Naive thymus-derived CD4-positive, alpha-beta T cell (primary cell): ENCODE results near the gene GDAP2. TPM values are rescaled to one million over a fixed set of nuclear protein-coding genes. Genes with fewer than 3 reads are reported as not detected.
"Not testable (repeated sequence)": the region's sequence is repeated elsewhere in the genome, so short reads cannot be mapped to it uniquely, and the experiment has no call there.

Experiments
- ATAC-seq: fragments of 150-1000 bp; cut with Tn5 transposase; 2 replicates; pipeline ENCODE4 v1.10.0; 2021; ENCODE audit warnings: mild to moderate bottlenecking, moderate library complexity
- CTCF ChIA-PET: fragments of 350-600 bp; sonication (Branson Sonifier 250); formaldehyde crosslinking; loops from one replicate; lab custom pipeline; 2021; ENCODE audit warnings: antibody characterized with exemption; lab: Charles Lee
- POLR2A ChIA-PET: fragments of 350-600 bp; sonication (Branson Sonifier 250); formaldehyde crosslinking; loops from one replicate; lab custom pipeline; 2021; ENCODE audit warnings: antibody characterized with exemption, inconsistent platforms; lab: Charles Lee
- DNase-seq, 9 donors: peaks; one replicate each; pipeline versions ENCODE4 v3.0.0 to v3.0.0-alpha.2; 2020 to 2022; ENCODE audit warnings: mixed read lengths in 1 of 9
- H3K27ac ChIP-seq: one replicate; pipeline ENCODE4 v1.7.0; 2013; ENCODE audit warnings: mild to moderate bottlenecking, low read depth, low read length, moderate library complexity
- H3K27me3 ChIP-seq, 2 donors: one replicate each; pipeline ENCODE4 v1.7.0; 2013; ENCODE audit warnings: low read length in 2 of 2, mild to moderate bottlenecking in 2 of 2, moderate library complexity in 2 of 2; ENCODE audit not compliant: control insufficient read depth in 2 of 2, insufficient read depth in 2 of 2
- H3K36me3 ChIP-seq, 3 experiments: 1 replicate in 2 of 3; 2 replicates in 1 of 3; pipeline ENCODE4 v1.7.0; 2013; ENCODE audit warnings: low read length in 3 of 3, mild to moderate bottlenecking in 3 of 3, moderate library complexity in 1 of 3; ENCODE audit not compliant: insufficient read depth in 3 of 3, control insufficient read depth in 2 of 3
- H3K4me1 ChIP-seq, 2 donors: one replicate each; pipeline ENCODE4 v1.7.0; 2013; ENCODE audit warnings: low read length in 2 of 2, mild to moderate bottlenecking in 2 of 2, moderate library complexity in 1 of 2; ENCODE audit not compliant: control insufficient read depth in 2 of 2, insufficient read depth in 2 of 2
- H3K4me3 ChIP-seq: 2 replicates; pipeline ENCODE4 v1.7.0; 2013; ENCODE audit warnings: mild to moderate bottlenecking, low read length
- H3K9me3 ChIP-seq, 3 experiments: 1 replicate in 2 of 3; 2 replicates in 1 of 3; pipeline ENCODE4 v1.7.0; 2013; ENCODE audit warnings: low read length in 3 of 3; ENCODE audit not compliant: control insufficient read depth in 2 of 3
- H3K27ac Mint-ChIP-seq, 9 donors: one replicate each; pipeline ENCODE4 v1.8.0; 2020 to 2022; ENCODE audit warnings: mixed read lengths in 9 of 9, mild to moderate bottlenecking in 8 of 9, moderate library complexity in 5 of 9, inconsistent platforms in 2 of 9
- H3K27me3 Mint-ChIP-seq, 5 donors: one replicate each; pipeline ENCODE4 v1.8.0; 2021 to 2022; ENCODE audit warnings: mixed read lengths in 5 of 5, mild to moderate bottlenecking in 1 of 5
- H3K36me3 Mint-ChIP-seq, 5 donors: one replicate each; pipeline ENCODE4 v1.8.0; 2020 to 2022; ENCODE audit warnings: mixed read lengths in 5 of 5, mild to moderate bottlenecking in 3 of 5, inconsistent platforms in 1 of 5
- H3K4me1 Mint-ChIP-seq, 7 donors: one replicate each; pipeline ENCODE4 v1.8.0; 2020 to 2022; ENCODE audit warnings: mixed read lengths in 7 of 7, mild to moderate bottlenecking in 3 of 7, inconsistent platforms in 1 of 7
- H3K4me3 Mint-ChIP-seq, 10 donors: one replicate each; pipeline ENCODE4 v1.8.0; 2020 to 2022; ENCODE audit warnings: mild to moderate bottlenecking in 10 of 10, mixed read lengths in 10 of 10, moderate library complexity in 6 of 10, inconsistent platforms in 2 of 10
- H3K9me3 Mint-ChIP-seq, 11 donors: one replicate each; pipeline ENCODE4 v1.8.0; 2020 to 2022; ENCODE audit warnings: mixed read lengths in 11 of 11, mild to moderate bottlenecking in 4 of 11, inconsistent platforms in 1 of 11, moderate library complexity in 1 of 11
- intact Hi-C, 2 donors: fragments of 100-400 bp; cut with micrococcal nuclease; formaldehyde crosslinking; loops; one replicate each; pipeline ENCODE4 v1.15.1; 2023
- polyA plus RNA-seq, 2 donors: library from polyadenylated mRNA; unstranded; fragments of 300-500 nt; fragmentation: Illumina TruSeq; gene quantifications; one replicate each; pipeline ENCODE4 v1.2.3, GENCODE V29; 2021
- total RNA-seq, 6 experiments: library from RNA in 5 of 6; stranded (reverse) in 5 of 6; gene quantifications; 1 replicate in 5 of 6; 2 replicates in 1 of 6; pipeline ENCODE4 v1.2.3 and lab custom pipeline; 2021 to 2026

Gene GDAP2
- total and polyA plus RNA-seq, 7 experiments from 2014 or later: 9.7 to 31.2 (median 24.9) TPM

DNA sequence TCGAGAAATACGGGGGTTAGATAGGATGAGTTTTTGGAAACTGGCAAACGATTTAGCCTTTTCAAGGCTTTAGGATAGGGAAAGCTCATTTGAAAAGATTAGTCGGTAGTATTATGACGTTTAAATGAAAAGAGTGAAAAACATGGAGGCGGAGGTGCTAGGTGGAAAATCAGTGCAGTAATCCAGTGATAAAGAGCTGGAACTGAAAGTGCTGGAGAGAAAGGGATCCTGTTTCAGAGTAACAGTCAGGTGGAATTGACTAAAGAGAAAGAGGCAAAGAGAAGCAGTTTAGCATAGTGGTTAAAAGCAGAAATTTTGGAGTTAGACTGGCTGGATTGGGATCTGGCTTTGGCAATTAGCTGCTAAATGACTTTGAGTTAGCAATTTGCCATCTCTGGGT lies 1.1 kb upstream of the GDAP2 start:
- H3K36me3 Mint-ChIP-seq: peaks cover 0 to 20% (median 4%) of the 10 kb centered on the region in 5 donors
- ATAC-seq: no peak

GRCh38 chr1:117930173-117930447 lies 689 bp upstream of the GDAP2 start:
- H3K27me3 ChIP-seq: no peaks in the 10 kb centered on the region
- Mint-ChIP-seq H3K4me3 (peak overlapping the region; percentile 90 to 97 (median 94)), H3K36me3 (peaks cover 0 to 20% (median 4%) of the 10 kb centered on the region in 5 donors), H3K4me1 (peaks cover 41 to 78% (median 71%) of the 10 kb centered on the region in 7 donors), H3K9me3 (peaks cover 0 to 2% (median 0%) of the 10 kb centered on the region in 11 donors), H3K27me3 (peaks cover 0 to 2% (median 0%) of the 10 kb centered on the region in 5 donors), H3K27ac (peak overlapping the region; percentile 74 to 97 (median 94))
- peak overlapping the region; percentile 94 for H3K4me3 ChIP-seq
- ATAC-seq: no peak
- intact Hi-C loops: no loop called here
- H3K4me1 ChIP-seq: peaks cover 24 to 30% of the 10 kb centered on the region in 2 donors
- ChIA-PET CTCF (no interaction called here), POLR2A (no interaction called here)
- H3K36me3 ChIP-seq: peaks cover 0 to 14% (median 5%) of the 10 kb centered on the region in 3 experiments
- peak overlapping the region; percentile 89 for H3K27ac ChIP-seq
- H3K9me3 ChIP-seq: no peaks in the 10 kb centered on the region
- no peak for DNase-seq

More for the DNA sequence above, 1.1 kb upstream of the GDAP2 start:
- peaks cover 0 to 2% (median 0%) of the 10 kb centered on the region in 11 donors for H3K9me3 Mint-ChIP-seq
- intact Hi-C loops: no loop called here
- H3K27me3 ChIP-seq: no peaks in the 10 kb centered on the region
- H3K27ac Mint-ChIP-seq: peak overlapping the region; percentile 74 to 97 (median 94)
- H3K9me3 ChIP-seq: no peaks in the 10 kb centered on the region
- H3K4me1 Mint-ChIP-seq: peaks cover 41 to 78% (median 71%) of the 10 kb centered on the region in 7 donors
- H3K27ac ChIP-seq: peak overlapping the region; percentile 89
- peak overlapping the region; percentile 94 for H3K4me3 ChIP-seq
- CTCF ChIA-PET: no interaction called here
- H3K4me1 ChIP-seq: peaks cover 24 to 30% of the 10 kb centered on the region in 2 donors
- peaks cover 0 to 2% (median 0%) of the 10 kb centered on the region in 5 donors for H3K27me3 Mint-ChIP-seq
- peaks cover 0 to 14% (median 5%) of the 10 kb centered on the region in 3 experiments for H3K36me3 ChIP-seq
- H3K4me3 Mint-ChIP-seq: peak overlapping the region; percentile 90 to 97 (median 94)
- DNase-seq: no peak
- POLR2A ChIA-PET: no interaction called here

GRCh38 chr1:117928881-117929342 lies 509 bp downstream of the GDAP2 start:
- peak; percentile 51 for ATAC-seq
- H3K9me3 ChIP-seq: no peaks in the 10 kb centered on the region
- DNase-seq: peak in 1 of 9 donors; percentile 61
- H3K36me3 ChIP-seq: peaks cover 0 to 10% (median 5%) of the 10 kb centered on the region in 3 experiments
- Mint-ChIP-seq H3K27ac (peak overlapping the region; percentile 74 to 97 (median 94)), H3K4me1 (peaks cover 42 to 84% (median 71%) of the 10 kb centered on the region in 7 donors), H3K36me3 (peaks cover 0 to 18% (median 5%) of the 10 kb centered on the region in 5 donors), H3K4me3 (peak overlapping the region; percentile 90 to 97 (median 94)), H3K9me3 (peaks cover 0 to 2% (median 0%) of the 10 kb centered on the region in 11 donors), H3K27me3 (peaks cover 0 to 2% (median 0%) of the 10 kb centered on the region in 5 donors)
- peak overlapping the region; percentile 89 for H3K27ac ChIP-seq
- intact Hi-C loops: loop anchor here (1.0 to 5.0 kb wide), 9 partner anchors 34 to 1357 kb away; partner anchors contain the start of genes MAN1A2 (in 2 of the 2), WARS2 (in 2 of the 2), CD58 (in 1 of the 2) and TTF2 (in 1 of the 2)
- H3K4me1 ChIP-seq: peaks cover 24 to 30% of the 10 kb centered on the region in 2 donors
- H3K4me3 ChIP-seq: peak overlapping the region; percentile 94
- CTCF ChIA-PET: interaction anchor here (1.0 kb wide), 1 partner anchor 24 kb away, joined by 3 read pairs; no protein-coding TSS in a partner anchor
- POLR2A ChIA-PET: interaction anchor here (0.8 to 1.0 kb wide), 2 partner anchors 22 to 1213 kb away, joined by 3 read pairs; no protein-coding TSS in a partner anchor
- no peaks in the 10 kb centered on the region for H3K27me3 ChIP-seq

DNA sequence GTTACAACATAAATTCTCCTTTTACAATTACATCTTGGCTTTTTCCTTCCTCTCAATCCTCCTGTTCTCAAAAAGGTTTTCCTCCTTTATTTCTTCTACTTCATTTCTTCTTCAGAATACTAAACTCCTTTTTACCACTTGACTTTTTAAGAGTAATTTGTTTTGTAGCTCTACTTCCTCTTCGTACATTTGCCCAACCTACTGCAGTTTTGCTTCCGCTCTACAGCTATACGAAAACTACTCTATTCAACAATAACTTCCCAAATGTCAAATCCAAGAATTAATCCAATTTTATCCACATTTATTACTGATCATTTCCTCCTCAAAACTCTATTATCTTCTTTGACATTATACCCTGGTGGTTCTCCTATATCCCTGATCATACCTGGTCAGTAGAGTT lies 3.4 kb downstream of the GDAP2 start:
- peaks cover 0 to 2% (median 0%) of the 10 kb centered on the region in 5 donors for H3K27me3 Mint-ChIP-seq
- no peak for DNase-seq
- Histone ChIP-seq H3K36me3 (peaks cover 0 to 11% (median 0%) of the 10 kb centered on the region in 3 experiments), H3K27ac (no peak overlapping the region), H3K27me3 (no peaks in the 10 kb centered on the region), H3K4me1 (peaks cover 15 to 20% of the 10 kb centered on the region in 2 donors), H3K4me3 (no peak overlapping the region), H3K9me3 (no peaks in the 10 kb centered on the region)
- peaks cover 27 to 64% (median 49%) of the 10 kb centered on the region in 7 donors for H3K4me1 Mint-ChIP-seq
- H3K27ac Mint-ChIP-seq: peak overlapping the region in 2 of 9 donors; percentile 3 to 76
- ChIA-PET CTCF (no interaction called here), POLR2A (no interaction called here)
- H3K36me3 Mint-ChIP-seq: peaks cover 0 to 15% (median 9%) of the 10 kb centered on the region in 5 donors
- intact Hi-C loops: loop anchor here (5.0 kb wide), 2 partner anchors 1216 to 1354 kb away; partner anchors contain the start of genes CD58 (in 1 of the 2) and WARS2 (in 1 of the 2)
- peaks cover 0 to 2% (median 0%) of the 10 kb centered on the region in 11 donors for H3K9me3 Mint-ChIP-seq
- ATAC-seq: no peak
- peak overlapping the region in 1 of 10 donors; percentile 29 for H3K4me3 Mint-ChIP-seq

DNA sequence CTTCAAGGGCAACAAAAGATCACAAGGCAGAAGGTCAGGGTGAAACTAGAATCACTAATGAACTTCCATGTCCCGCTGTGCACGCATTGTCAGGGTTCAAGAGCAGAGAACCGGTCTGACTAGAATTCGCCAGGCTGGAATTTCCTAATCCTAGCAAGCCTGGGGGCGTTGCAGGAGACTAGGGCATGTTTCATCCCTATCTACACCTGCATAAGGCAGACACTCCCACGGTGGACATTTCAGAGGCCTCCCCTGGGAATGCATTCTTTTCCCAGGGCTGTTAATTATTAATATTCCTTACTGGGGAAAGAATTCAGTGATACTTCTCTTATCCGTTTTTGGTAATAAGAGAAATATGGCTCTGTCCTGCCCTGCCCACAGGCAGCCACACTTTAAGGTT lies 6.7 kb downstream of the GDAP2 start:
- ATAC-seq, H3K9me3 ChIP-seq, H3K27me3 ChIP-seq, H3K27me3 Mint-ChIP-seq, H3K27ac Mint-ChIP-seq, intact Hi-C loops, H3K9me3 Mint-ChIP-seq, H3K4me3 Mint-ChIP-seq, H3K4me1 ChIP-seq, CTCF ChIA-PET, H3K27ac ChIP-seq, H3K4me3 ChIP-seq, DNase-seq, POLR2A ChIA-PET: not testable (repeated sequence)
- H3K36me3 Mint-ChIP-seq: peaks cover 0 to 24% (median 20%) of the 10 kb centered on the region in 5 donors
- H3K4me1 Mint-ChIP-seq: peaks cover 8 to 35% (median 20%) of the 10 kb centered on the region in 7 donors
- peaks cover 2 to 14% (median 4%) of the 10 kb centered on the region in 3 experiments for H3K36me3 ChIP-seq

- ChIA-PET POLR2A (no interaction called here), CTCF (no interaction called here)
- no peak overlapping the region for H3K27ac ChIP-seq
- no peaks in the 10 kb centered on the region for H3K9me3 ChIP-seq
- H3K36me3 ChIP-seq: peaks cover 4 to 22% (median 4%) of the 10 kb centered on the region in 3 experiments
- no peaks in the 10 kb centered on the region for H3K27me3 ChIP-seq
- H3K4me1 ChIP-seq: no peaks in the 10 kb centered on the region
- H3K4me3 Mint-ChIP-seq: no peak overlapping the region
- peaks cover 7 to 29% (median 14%) of the 10 kb centered on the region in 7 donors for H3K4me1 Mint-ChIP-seq
- intact Hi-C loops: no loop called here
- no peaks in the 10 kb centered on the region for H3K9me3 Mint-ChIP-seq
- H3K27me3 Mint-ChIP-seq: no peaks in the 10 kb centered on the region
- no peak overlapping the region for H3K27ac Mint-ChIP-seq
- H3K4me3 ChIP-seq: no peak overlapping the region
- peaks cover 0 to 30% (median 28%) of the 10 kb centered on the region in 5 donors for H3K36me3 Mint-ChIP-seq
- ATAC-seq (no peak), DNase-seq (no peak)
Observed at GRCh38 chr1:117921991-117922390, 7.4 kb downstream of the GDAP2 start.
